ENCODE results near the gene SLC2A10.

GRCh38 chr20:46670228-46670584, 39.2 kb upstream of the SLC2A10 start:
- TF ChIP-seq POLR2A (IDR thresholded peaks at IDR 0.05; ENCODE audit: low read depth, low read length) (no peak), CTCF (IDR thresholded peaks at IDR 0.05 in 2 of 3, conservative IDR thresholded peaks at IDR 0.05 in 1 of 3; ENCODE audit: control insufficient read depth in 2 of 3, extremely low read depth in 1 of 3, insufficient read depth in 1 of 3, low read depth in 3 of 3, low read length in 3 of 3) (no peak), ZNF24 (IDR thresholded peaks at IDR 0.05) (no peak), TARDBP (IDR thresholded peaks at IDR 0.05; ENCODE audit: borderline replicate concordance) (no peak), SMC3 (IDR thresholded peaks at IDR 0.05; ENCODE audit: borderline replicate concordance, low read length) (no peak), HDAC6 (IDR thresholded peaks at IDR 0.05; ENCODE audit: unreplicated experiment) (no peak), POLR2AphosphoS2 (IDR thresholded peaks at IDR 0.05; ENCODE audit: low read depth, low read length) (no peak), MAX (IDR thresholded peaks at IDR 0.05; ENCODE audit: low read depth, low read length) (no peak), PRDM15 (CRISPR knock-in tag; IDR thresholded peaks at IDR 0.05) (no peak), SP1 (IDR thresholded peaks at IDR 0.05; ENCODE audit: low read depth, low read length) (no peak), RAD21 (IDR thresholded peaks at IDR 0.05; ENCODE audit: insufficient read depth, low read depth, low read length) (no peak)

Measured in GM12878 (cell line).